D721Med (cell line): Measurements from ENCODE around the gene PSMD9.
"Not testable (repeated sequence)": the region's sequence is repeated elsewhere in the genome, so short reads cannot be mapped to it uniquely, and the experiment has no call there.

Source experiments
- DNase-seq: peaks from one replicate; pipeline ENCODE4 v3.0.0; 2011; ENCODE audit warnings: low spot score; ENCODE audit not compliant: insufficient read length
- FAIRE-seq: peaks from 2 replicates; lab custom pipeline; 2011; peaks lifted over from hg19 to GRCh38; lab: Jason Lieb, UNC
- CTCF ChIP-seq: IDR thresholded peaks from 2 replicates; pipeline ENCODE4 v1.5.1; 2012; ENCODE audit warnings: mild to moderate bottlenecking, control low read depth; ENCODE audit not compliant: insufficient read depth; ENCODE audit errors: missing control alignments

Gene PSMD9

GRCh38 chr12:121927813-121928212, 39.2 kb downstream of the PSMD9 start:
- DNase-seq: no peak
- no peak for TF ChIP-seq CTCF
- FAIRE-seq: no peak

GRCh38 chr12:121929545-121929944, 41.0 kb downstream of the PSMD9 start:
- DNase-seq, FAIRE-seq: not testable (repeated sequence)

GRCh38 chr12:121930862-121931261, 42.3 kb downstream of the PSMD9 start:
- FAIRE-seq (no peak), DNase-seq (no peak)
- TF ChIP-seq CTCF: no peak

GRCh38 chr12:121932176-121932536, 43.6 kb downstream of the PSMD9 start:
- DNase-seq (no peak), FAIRE-seq (no peak)
- TF ChIP-seq CTCF: no peak

- DNase-seq (no peak), FAIRE-seq (no peak)
- no peak for TF ChIP-seq CTCF
Measured at GRCh38 chr12:121932914-121933521, 44.4 kb downstream of the PSMD9 start.

GRCh38 chr12:121933522-121934308, 45.1 kb downstream of the PSMD9 start:
- FAIRE-seq: no peak
- TF ChIP-seq CTCF: no peak
- no peak for DNase-seq

GRCh38 chr12:121934309-121934664, 45.7 kb downstream of the PSMD9 start:
- TF ChIP-seq CTCF: no peak
- FAIRE-seq: no peak
- no peak for DNase-seq
